Activated CD4-positive, alpha-beta T cell treated with anti-CD3 and anti-CD28 coated beads for 48 hours (primary cell): ENCODE data around the gene ARHGEF9.
A peak's percentile ranks its signal among the peaks of the same experiment; 100 is the strongest.

Experiments used
- DNase-seq: peaks from one replicate; pipeline ENCODE4 v3.0.0-alpha.2; 2020

The ARHGEF9 gene

DNA sequence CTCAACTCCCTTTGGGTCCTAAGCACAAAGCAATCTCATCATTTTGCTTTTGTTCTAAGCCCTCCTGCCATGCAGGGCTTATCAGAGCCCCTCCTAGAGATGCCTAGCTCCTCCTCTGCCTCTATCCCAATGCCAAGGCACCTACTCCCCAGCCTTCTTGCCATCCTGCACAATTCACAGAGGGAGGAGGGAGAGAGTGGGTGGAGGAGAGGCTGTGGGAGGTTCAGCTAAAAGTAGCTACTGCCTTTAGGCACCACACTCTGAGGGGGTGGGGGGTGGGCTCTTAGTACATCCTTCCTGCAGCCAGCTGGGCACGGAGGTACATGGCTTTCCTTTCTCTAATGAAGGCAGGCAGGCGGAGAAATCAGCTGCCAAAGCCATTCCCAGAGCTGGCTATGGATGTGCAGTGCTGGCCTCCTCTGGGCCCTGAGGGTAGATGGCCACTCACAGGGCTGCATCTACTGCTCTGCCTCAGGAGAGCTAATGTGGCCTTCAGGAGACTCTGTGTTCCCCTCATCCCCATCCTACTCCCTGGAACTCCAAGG lies 40.1 kb downstream of the ARHGEF9 start:
- no peak for DNase-seq

DNA sequence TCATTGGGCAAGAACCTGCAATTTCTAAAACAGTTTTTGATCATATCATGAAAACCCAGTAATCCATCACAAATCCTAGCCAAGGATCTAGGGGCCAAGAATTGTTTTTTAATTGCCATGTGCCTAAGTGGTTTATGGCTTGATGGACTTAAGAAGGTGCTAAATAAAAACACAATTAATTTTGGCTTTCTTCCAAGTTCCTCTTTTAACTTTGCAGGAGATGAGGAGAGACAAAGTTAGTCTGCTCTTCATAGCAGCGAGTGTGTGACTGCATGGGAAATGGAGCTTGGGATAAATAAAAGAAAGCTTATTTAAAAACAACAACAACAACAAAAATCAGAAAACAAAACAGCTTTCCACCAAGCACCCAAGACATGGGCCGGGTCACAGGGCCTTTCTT lies 41.4 kb downstream of the ARHGEF9 start:
- DNase-seq, result no peak

DNA sequence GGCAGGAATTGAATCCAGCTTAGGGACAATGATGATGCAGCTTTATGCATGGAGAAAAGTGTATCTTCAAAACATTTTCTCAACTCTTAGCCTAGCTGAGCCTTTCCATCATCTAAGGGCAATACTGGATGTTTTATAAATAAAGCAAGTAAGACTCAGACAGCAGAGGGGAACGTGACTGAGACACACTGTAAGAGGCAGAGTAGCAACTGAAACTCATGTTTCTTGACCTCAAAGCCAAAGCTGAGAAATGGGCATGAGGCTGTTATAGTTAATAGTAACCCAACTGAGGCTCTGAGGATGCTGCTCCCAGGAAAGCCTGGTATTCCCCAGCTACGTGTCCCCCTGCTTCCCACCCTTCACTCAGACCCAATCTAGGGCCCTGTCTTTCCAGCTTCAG lies 44.6 kb downstream of the ARHGEF9 start:
- DNase-seq, result no peak

DNA sequence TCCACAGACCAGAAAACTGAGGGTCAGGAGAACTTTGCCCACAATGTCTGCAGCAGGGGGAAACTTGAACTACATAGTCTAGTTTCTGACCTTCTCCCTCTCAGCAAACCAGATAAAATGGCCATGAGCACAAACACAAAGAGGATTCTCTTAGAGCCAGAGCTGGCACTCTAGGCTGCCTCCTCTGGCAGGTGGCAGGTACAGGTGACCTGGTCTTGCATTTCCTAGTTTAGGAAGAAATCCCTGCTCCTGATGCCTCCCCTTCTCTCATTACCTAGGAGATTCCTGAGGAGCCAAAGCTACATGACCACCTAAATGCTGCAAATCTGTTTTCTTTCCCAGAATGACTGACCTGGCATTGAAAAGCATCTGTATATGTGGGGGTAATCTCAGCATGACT lies 45.1 kb downstream of the ARHGEF9 start:
- DNase-seq, result no peak

DNA sequence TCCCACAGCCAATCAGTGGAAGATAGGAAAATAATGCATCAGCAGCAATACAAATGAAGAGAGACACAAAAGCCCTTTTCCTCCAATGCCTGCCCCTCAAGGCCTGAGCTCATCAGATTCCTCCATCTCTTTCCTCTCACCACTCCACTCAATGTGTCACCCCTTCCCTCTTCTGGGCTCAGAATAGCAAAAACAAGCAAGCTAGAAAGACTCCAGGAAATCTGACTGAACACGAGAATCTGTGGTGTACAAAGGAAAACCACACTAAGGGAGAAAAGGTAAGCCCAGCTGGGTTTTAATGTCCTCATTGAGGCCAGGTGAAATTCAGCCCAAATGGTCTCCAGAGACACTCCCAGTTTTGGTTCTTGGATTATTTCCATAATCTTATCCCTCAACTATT lies 46.3 kb downstream of the ARHGEF9 start:
- DNase-seq, result no peak

DNA sequence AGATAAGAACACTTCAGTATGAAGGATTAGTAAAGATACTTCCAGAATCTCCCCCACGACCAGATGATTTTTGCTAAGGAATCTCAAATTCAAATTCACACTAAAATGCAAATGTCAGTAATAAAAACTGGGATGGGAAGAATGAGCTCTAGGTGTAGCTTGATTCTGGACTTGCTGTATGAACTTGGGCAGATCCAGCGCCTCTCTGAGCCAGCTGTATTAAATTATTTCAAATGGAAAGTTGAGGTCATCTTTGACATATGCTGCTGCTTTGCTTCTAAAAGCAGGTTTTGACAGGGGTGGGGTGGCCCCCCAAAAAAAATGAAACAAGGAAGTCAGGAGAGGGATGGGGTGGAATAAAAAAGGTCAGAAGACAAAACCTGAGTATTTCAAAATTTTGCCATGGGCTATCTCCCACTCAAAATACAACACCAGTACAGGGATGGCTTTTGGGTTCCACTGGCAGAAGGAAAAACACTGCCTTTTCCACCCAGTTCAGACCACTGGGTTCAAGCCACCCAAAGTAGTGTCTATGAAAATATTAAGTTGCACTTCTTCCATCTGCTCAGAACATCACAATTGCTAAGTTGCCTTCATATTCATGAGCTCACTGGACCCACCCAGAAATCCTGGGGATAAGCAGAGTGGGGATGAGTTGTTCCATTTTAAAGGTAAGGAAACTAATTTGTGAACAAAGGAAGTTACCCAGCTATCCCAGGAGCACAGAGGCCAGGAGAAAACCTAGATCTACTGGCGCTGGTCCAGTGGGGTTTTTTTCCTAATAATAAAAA lies 47.7 kb downstream of the ARHGEF9 start:
- DNase-seq, result no peak

DNA sequence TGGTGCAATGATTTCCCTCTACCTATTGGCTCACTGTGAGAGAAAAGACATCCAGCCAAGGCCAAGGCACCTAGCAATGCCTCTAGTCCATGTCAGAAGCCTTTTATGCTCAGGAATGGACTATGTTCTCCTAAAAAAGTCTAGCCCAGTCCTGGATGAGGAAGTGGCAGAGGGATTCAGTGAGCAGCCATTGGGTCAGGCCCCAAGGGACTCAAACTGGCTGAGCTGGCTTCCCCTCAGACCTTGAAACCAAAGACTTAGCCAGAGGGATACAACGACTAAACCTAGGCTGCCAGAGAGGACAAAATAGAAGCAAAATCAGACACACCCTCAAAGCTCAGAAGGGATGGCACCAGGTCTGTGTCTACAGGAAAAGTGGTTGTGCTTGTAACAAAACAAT lies 49.1 kb downstream of the ARHGEF9 start:
- DNase-seq, result no peak

DNA sequence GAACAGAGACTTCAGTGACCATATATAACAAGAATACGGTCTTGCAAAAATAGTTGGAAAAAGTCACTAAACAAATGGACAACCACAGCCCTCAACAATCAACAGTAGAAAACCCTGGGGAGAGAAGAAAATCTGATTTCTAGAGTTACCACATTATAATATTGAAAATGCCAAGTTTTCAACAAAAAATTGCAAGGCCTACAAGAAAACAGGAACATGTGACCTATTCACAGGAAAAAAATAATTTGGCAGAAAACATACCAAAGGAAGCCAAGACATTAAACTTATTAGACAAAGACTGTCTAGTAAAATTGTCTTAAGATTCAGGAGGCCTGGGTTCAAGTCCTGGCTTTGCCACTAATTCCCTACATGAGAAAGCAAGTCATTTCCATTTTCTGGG lies 64.7 kb downstream of the ARHGEF9 start:
- no peak for DNase-seq

DNA sequence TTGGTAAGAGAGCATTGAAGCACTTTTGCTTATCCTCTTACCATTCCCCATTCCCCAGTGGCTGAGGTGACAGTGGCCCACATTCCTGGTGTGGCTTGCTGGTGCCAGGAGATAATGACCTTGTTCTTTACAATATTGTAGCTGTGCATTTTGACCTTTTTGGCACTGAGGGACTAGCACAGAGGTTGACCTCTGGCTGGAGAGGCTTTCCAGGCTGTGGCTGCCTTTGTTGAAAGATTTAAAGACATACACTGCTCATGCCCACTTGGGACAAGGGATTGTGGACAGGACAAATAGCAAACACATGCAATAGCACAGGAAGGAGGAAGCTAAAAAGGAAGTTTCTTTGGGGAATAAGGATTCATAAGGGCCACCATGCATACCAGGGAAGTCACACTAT lies 65.4 kb downstream of the ARHGEF9 start:
- no peak for DNase-seq

DNA sequence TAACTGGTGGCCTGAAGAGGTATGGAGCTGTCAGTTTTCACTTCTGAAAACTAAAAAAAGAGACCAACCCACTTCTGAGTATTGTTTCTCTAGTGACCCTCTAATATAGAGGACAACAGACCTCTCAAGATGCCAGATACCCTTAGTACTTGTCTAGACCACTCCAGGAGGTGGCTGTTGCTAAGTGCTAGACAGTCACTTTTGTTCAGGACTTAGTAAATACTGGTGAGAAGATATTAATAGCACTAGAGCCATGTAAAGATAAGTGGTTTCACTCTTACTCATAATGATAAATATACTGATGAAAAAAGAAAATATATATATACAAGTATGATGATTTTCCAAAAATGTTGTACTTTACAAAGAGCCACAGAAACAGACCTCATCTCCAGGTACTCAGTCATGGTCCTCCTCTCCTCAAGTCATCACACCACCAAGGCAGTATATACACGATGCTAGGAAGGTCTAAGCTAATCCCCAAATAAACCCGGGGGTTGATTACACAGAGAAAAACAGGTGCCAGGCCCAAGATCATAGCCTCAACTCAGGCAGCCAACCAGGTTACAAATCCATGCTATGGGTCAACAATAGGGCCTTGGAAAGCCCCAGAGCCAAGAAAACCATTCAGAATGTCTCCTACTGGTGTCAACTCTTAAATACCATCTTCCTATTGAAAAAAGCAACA lies 66.9 kb downstream of the ARHGEF9 start:
- no peak for DNase-seq

DNA sequence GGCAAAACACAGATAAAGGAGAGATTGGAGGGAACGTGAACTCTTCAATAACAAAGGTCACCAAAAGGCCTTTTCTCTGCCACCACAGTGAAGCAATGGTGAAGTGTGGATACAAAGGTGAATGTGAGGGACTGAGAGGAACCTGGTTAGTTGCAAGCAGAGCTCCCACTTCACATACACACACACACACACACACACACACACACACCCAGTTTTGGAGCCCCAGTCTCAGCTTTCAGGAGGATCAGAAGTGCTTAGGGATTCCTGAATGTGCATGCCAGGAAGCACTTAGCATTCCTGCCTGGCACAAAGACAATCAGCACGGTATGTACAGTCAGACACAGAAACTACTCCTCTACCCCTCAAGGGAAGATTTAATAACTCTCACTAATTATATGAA lies 71.5 kb downstream of the ARHGEF9 start:
- no peak for DNase-seq

DNA sequence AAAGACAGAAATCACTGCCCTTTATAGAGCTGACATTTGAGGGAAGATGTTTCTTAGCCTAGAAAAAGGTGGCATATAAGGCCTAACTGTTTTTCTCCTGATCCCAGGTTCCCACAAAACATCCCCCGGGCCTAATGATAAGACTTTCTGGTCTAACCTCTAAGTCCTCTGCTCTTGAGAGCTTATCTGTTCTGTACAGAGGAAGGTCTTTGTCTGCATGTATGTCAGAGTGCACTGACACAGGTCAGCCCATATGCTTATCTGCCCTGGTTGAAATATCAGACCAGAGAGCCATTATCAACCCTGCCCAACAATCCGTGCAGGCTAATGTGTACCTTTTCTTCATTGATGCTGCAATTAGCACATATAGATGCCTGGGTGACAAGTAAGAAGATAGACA lies 76.2 kb downstream of the ARHGEF9 start:
- no peak for DNase-seq

DNA sequence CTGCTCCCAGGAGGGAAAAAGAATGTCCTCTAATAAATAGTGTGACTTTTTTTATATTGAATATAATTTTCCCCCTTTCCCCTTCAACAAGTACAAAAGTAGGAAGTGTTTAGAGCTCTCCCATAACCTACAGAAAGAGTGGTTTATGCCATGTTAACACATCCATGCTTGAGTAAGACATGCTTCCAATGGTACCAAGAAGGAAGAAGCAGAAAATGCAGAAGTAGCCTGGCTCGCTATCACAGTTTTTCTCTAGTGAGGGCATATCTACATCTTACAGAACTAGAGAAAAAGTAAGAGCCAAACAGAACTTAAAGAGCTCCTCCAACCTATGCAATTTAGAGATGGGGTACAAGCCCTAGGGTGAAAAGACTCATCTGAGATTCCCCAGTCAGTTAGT lies 82.5 kb downstream of the ARHGEF9 start:
- DNase-seq, result no peak

DNA sequence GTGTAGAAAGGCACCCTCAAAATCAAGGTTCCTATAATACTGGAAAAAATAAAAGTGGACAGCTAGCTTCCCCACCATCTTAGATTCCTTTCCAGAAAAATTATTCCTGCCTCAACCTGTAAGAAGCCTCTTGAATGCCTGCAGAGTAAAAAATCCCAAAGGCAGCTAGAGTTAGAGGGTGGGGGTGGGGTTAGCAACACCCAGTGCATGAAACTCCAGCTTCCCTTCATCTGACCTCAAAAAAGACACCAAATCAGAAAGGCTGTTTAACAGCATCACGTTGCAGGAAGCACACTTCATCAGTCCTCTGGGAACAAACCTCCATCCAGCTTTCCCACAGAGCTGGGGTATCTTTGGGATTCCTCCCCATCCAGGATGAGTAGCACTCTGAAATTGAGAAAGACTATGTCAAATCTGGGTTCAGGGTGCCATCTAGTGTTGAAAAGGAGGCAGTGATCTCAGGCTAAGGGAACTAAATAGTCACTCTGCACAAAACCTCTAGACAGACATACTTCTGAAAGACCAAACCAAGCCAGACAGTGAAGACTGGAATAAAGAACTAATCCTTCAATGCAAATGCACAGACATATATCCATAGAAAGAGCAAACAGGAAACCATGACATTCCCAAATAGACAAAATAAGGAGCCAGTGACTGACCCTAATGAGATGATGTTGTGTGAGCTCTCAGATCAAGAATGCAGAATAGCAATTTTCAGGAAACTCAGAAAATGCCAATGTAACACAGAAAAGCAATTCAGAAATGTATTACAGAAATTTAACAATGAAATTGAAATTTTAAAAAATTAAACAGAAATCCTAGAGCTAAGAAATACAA lies 97.9 kb downstream of the ARHGEF9 start:
- peak; percentile 3 for DNase-seq

DNA sequence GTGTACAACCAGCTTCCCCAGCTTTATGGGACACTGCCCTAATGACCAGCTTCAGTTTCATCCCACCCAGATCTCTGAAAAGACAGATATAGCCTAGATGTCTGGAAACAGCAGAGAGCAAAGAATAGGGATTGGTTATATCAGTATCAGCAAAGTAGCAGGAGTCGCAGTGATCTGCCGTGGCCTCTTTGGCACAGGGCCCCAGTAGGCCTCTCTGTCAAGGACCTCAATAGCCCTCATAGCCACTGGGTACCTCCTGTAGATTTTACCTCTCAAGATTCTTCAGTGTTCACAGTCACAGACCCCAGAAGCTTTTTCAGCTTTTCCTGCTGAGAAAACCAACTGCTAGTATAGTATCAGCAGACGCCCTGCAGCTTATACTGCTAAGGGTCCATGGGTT lies 104.6 kb downstream of the ARHGEF9 start:
- DNase-seq, result no peak

DNA sequence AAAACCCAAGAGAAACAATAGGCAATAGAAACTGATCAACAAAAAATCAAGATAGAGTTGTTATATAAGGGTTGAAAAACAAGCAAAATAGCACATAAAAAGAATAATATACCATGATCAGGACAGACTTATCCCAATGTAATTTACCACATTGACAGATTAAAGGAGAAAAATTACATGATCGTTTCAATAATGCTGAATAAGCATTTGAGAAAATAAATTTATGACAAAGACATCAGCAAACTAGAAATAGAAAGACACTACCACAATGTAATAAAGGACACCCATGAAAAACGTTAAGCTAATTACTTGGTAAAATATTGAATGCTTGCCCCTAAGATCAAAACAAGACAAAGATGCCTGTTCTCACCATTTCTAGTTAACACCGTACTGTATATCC lies 105.6 kb downstream of the ARHGEF9 start:
- DNase-seq, result no peak

DNA sequence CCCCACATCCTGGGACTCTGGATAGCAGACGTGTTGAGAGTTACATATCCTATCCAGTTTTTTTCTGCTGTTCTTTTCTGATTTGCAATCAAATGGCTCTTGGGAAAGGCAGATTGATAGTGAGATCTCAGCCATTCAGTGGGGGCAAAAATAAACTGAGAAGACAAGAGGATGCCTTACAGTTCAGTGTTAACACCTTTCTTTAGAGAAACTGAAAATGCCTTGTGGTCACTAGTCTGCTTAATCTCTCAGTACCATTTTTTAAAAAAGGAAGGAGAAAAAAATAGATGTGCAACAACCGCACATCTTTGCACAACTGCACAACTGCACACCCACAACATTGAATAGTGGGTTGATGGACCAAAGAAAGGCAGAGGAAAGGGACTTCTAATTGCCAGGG lies 109.3 kb downstream of the ARHGEF9 start:
- DNase-seq, result no peak

DNA sequence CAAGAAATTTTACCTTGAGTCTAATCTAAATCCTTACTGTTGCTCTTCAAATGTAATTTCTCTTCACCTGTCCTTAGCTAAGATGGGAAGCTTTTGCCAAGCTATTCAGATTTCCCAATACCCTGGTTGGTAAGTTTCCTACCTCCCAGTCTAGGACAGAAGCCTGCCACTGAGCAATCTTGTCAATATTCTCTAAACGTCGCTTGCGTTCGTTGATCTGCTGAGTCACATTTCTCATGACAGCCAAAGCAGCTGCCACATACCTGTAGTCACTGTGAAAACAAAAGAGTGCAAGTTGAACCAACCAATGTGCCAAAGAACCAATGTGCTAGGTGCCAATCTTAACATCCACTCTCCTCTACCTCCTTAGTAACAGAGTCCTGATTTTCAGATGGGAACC lies 111.1 kb downstream of the ARHGEF9 start:
- no peak for DNase-seq

DNA sequence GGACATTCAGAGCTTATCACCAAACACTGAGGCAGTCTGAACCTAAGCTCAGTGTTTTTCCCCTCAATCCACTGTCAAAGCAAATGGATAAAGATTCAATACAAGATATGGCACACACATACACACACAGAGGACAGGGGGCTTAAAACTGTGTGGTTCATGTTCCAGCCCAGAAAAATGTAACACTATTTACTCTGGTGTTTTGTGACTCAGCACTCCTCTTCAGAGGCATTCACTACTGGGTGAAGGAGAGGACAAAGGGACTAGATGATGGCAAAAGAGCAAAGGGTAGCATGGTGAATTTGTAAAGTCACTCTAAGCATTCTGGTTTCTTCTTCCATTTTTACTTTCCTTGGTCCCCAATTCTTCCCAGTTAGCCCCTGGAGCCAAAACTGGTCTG lies 120.3 kb downstream of the ARHGEF9 start:
- DNase-seq, result no peak

DNA sequence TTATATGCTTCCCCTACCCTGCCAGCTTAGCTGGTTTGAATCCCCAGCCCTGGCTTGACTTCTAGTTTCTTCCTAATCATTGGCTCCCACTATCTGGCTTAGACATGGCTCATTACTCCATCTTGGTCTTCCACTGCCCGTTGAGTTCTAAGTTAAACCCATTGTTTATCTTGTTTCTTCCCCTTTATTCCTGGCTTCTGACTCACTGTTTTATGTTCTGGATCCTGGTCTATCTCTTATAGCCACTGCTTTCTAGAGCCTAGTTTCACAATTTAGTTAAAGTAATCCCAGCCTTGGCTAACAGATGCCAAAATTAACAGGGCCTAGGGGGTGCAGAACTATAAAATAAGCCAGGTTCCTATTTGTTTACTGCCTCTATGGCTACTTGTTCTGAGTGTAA lies 120.9 kb downstream of the ARHGEF9 start:
- no peak for DNase-seq

DNA sequence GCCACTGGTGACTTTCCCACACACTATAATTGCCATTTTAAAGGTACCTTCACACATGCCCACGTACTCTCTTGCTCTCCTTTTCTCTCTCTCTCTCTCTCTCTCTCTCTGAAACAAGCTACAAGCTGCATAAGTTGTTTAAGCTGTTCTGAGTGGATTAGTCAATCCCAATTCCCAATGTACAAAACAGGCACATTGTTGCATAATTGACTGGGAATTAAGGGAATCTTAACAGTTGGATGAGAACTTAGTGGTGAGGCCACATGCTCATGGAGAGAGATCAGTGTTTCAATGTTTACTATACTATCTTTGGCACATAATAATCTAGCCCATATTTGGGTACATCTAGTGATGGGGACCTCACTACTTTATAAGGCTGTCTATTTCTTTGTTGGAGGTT lies 123.3 kb downstream of the ARHGEF9 start:
- no peak for DNase-seq

DNA sequence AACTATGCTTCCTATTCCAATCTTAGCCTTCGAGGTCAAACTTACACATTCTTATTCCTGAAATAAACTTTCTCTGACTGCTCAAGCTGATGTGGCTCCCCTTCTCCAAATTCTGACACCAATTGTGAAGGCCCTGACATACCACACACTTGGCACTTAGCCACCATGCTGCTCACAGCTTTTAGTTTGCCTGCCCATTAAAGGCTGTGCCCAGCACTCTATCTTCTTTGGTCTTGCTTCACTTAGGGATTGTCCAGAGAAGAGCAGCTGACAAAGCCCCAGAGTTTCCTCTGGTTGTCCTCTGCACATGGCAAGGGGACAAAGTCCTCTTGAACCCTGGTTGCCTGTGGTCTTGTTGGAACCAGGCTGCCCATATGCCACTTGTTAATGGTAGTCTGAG lies 126.1 kb downstream of the ARHGEF9 start:
- DNase-seq, result no peak

DNA sequence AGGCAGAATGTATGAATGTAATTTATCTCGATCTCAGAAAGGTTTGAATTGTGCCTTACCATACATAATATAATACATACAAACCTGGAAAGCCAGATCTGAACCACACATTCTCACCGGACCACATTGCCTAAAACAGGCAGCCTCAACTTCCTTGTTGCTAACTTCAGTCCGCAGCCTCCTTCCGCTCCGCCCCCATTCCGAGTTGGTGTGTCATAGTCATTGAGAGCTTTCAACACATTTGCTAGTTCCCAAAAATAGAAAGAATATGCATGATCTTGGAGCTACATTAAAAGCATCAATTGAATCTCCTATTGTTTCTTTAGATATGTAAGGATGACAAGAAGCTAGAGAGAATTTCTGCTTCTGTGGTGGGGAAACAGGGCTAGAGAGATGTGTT lies 127.2 kb downstream of the ARHGEF9 start:
- DNase-seq, result no peak
